T1000 (cell line): ENCODE data around the gene FIBCD1.

Source experiments
- DNase-seq: peaks from one replicate; lab custom pipeline; 2025; ENCODE audit warnings: mixed read lengths; lab: John Stamatoyannopoulos, UW

The FIBCD1 gene

GRCh38 chr9:130938652-130939404 lies at the start of gene FIBCD1:
TSS of gene FIBCD1 (minus strand) at chr9:130939247. CDS start at chr9:130938607, 640 bp downstream.
- no peak for DNase-seq

GRCh38 chr9:130988400-130988747 lies 49.3 kb upstream of the FIBCD1 start:
- no peak for DNase-seq

GRCh38 chr9:130987738-130988399 lies 48.8 kb upstream of the FIBCD1 start:
- no peak for DNase-seq

- no peak for DNase-seq
These were observed 48.0 kb upstream of the FIBCD1 start for GRCh38 chr9:130987054-130987453.

GRCh38 chr9:130986356-130986965 lies 47.4 kb upstream of the FIBCD1 start:
- no peak for DNase-seq

GRCh38 chr9:130985606-130986162 lies 46.6 kb upstream of the FIBCD1 start:
- DNase-seq: no peak

GRCh38 chr9:130985029-130985428 lies 46.0 kb upstream of the FIBCD1 start:
- no peak for DNase-seq

- DNase-seq: no peak
These were observed 45.5 kb upstream of the FIBCD1 start for GRCh38 chr9:130984521-130984920.

- no peak for DNase-seq
These were observed 44.9 kb upstream of the FIBCD1 start for GRCh38 chr9:130983970-130984369.

- no peak for DNase-seq
These were observed 44.3 kb upstream of the FIBCD1 start for GRCh38 chr9:130983359-130983670.

- DNase-seq: no peak
These were observed 43.8 kb upstream of the FIBCD1 start for GRCh38 chr9:130982636-130983358.

GRCh38 chr9:130981756-130982137 lies 42.7 kb upstream of the FIBCD1 start:
- DNase-seq: no peak

GRCh38 chr9:130981002-130981755 lies 42.1 kb upstream of the FIBCD1 start:
- no peak for DNase-seq

GRCh38 chr9:130980526-130980925 lies 41.5 kb upstream of the FIBCD1 start:
- no peak for DNase-seq

GRCh38 chr9:130979591-130980385 lies 40.7 kb upstream of the FIBCD1 start:
- no peak for DNase-seq

GRCh38 chr9:130977811-130978221 lies 38.8 kb upstream of the FIBCD1 start:
- no peak for DNase-seq

- no peak for DNase-seq
These were observed 37.1 kb upstream of the FIBCD1 start for GRCh38 chr9:130975932-130976841.

- DNase-seq: no peak
These were observed 36.1 kb upstream of the FIBCD1 start for GRCh38 chr9:130975156-130975555.

- no peak for DNase-seq
These were observed 35.6 kb upstream of the FIBCD1 start for GRCh38 chr9:130974697-130975096.
